Mesenchymal stem cell (in vitro differentiated cells and primary cell): Measurements from ENCODE around the gene LIFR.

Source experiments
- DNase-seq: peaks from one replicate; pipeline ENCODE4 v3.0.0-alpha.2; 2013
- H2AFZ ChIP-seq: one replicate; pipeline ENCODE4 v1.6.1; 2013; ENCODE audit warnings: low read depth, mild to moderate bottlenecking, control low read depth, inconsistent platforms, low read length, moderate library complexity
- H2AK5ac ChIP-seq: 2 replicates; pipeline ENCODE4 v1.6.1; 2013; ENCODE audit warnings: low read length, moderate library complexity, mild to moderate bottlenecking, inconsistent platforms; ENCODE audit not compliant: severe bottlenecking
- H2BK120ac ChIP-seq: one replicate; pipeline ENCODE4 v1.6.1; 2013; ENCODE audit warnings: low read depth, mild to moderate bottlenecking, inconsistent platforms, low read length, moderate library complexity
- H2BK12ac ChIP-seq, 2 experiments: one replicate each; pipeline ENCODE4 v1.6.1; 2013; ENCODE audit warnings: inconsistent platforms in 2 of 2, low read length in 2 of 2, mild to moderate bottlenecking in 2 of 2, moderate library complexity in 2 of 2, control low read depth in 1 of 2
- H2BK15ac ChIP-seq: one replicate; pipeline ENCODE4 v1.6.1; 2013; ENCODE audit warnings: mild to moderate bottlenecking, low read depth, inconsistent platforms; ENCODE audit not compliant: poor library complexity, severe bottlenecking
- H2BK5ac ChIP-seq: 2 replicates; pipeline ENCODE4 v1.6.1; 2013; ENCODE audit warnings: low read depth, mild to moderate bottlenecking, low read length, control low read depth, inconsistent platforms; ENCODE audit not compliant: poor library complexity, severe bottlenecking
- H3K14ac ChIP-seq, 2 experiments: one replicate each; pipeline ENCODE4 v1.6.1; 2013; ENCODE audit warnings: inconsistent platforms in 2 of 2, low read length in 2 of 2, control low read depth in 1 of 2, mild to moderate bottlenecking in 1 of 2, moderate library complexity in 1 of 2
- H3K18ac ChIP-seq, 2 experiments: one replicate each; pipeline ENCODE4 v1.6.1; 2013; ENCODE audit warnings: inconsistent platforms in 2 of 2, low read length in 2 of 2, control low read depth in 1 of 2, low read depth in 1 of 2, mild to moderate bottlenecking in 1 of 2
- H3K23ac ChIP-seq, 2 experiments: one replicate each; pipeline ENCODE4 v1.6.1; 2013; ENCODE audit warnings: inconsistent platforms in 2 of 2, low read length in 2 of 2, mild to moderate bottlenecking in 2 of 2, moderate library complexity in 2 of 2, control low read depth in 1 of 2
- H3K27ac ChIP-seq: 2 replicates; pipeline ENCODE4 v1.5.1; 2013; ENCODE audit warnings: mild to moderate bottlenecking, moderate library complexity, low read length, control low read depth, inconsistent platforms; ENCODE audit not compliant: poor library complexity, severe bottlenecking
- H3K27me3 ChIP-seq, 2 experiments: 2 replicates each; pipeline versions ENCODE4 v1.6.1 to v1.7.0; 2013; ENCODE audit warnings: low read length in 2 of 2, mild to moderate bottlenecking in 2 of 2, moderate library complexity in 2 of 2, control low read depth in 1 of 2, inconsistent platforms in 1 of 2; ENCODE audit not compliant: control insufficient read depth in 1 of 2, insufficient read depth in 1 of 2
- H3K36me3 ChIP-seq, 2 experiments: 2 replicates each; pipeline versions ENCODE4 v1.6.1 to v1.7.0; 2013; ENCODE audit warnings: low read length in 2 of 2, control low read depth in 1 of 2, inconsistent platforms in 1 of 2, low read depth in 1 of 2, mild to moderate bottlenecking in 1 of 2; ENCODE audit not compliant: insufficient read depth in 2 of 2, control insufficient read depth in 1 of 2
- H3K4ac ChIP-seq, 2 experiments: one replicate each; pipeline ENCODE4 v1.6.1; 2013; ENCODE audit warnings: inconsistent platforms in 2 of 2, low read length in 2 of 2, mild to moderate bottlenecking in 2 of 2, moderate library complexity in 2 of 2, control low read depth in 1 of 2, low read depth in 1 of 2
- H3K4me1 ChIP-seq: 2 replicates; pipeline ENCODE4 v1.6.1; 2013; ENCODE audit warnings: low read depth, low read length, control low read depth; ENCODE audit not compliant: control insufficient read depth, insufficient read depth
- H3K4me2 ChIP-seq: 2 replicates; pipeline ENCODE4 v1.6.1; 2013; ENCODE audit warnings: low read length, mild to moderate bottlenecking, inconsistent platforms; ENCODE audit not compliant: poor library complexity, severe bottlenecking
- H3K4me3 ChIP-seq, 2 experiments: 2 replicates each; pipeline versions ENCODE4 v1.5.1 to v1.7.0; 2013; ENCODE audit warnings: low read length in 2 of 2, mild to moderate bottlenecking in 2 of 2, control low read depth in 1 of 2, low read depth in 1 of 2; ENCODE audit not compliant: insufficient read depth in 1 of 2
- H3K79me1 ChIP-seq: replicated peaks from 2 replicates; pipeline ENCODE4 v1.6.1; 2013; ENCODE audit warnings: mild to moderate bottlenecking, control low read depth, low read length, inconsistent platforms; ENCODE audit not compliant: poor library complexity, severe bottlenecking
- H3K9ac ChIP-seq: 2 replicates; pipeline ENCODE4 v1.7.0; 2013; ENCODE audit warnings: mild to moderate bottlenecking, low read length, moderate library complexity
- H3K9me3 ChIP-seq: 2 replicates; pipeline ENCODE4 v1.7.0; 2013; ENCODE audit warnings: mild to moderate bottlenecking, low read length; ENCODE audit not compliant: control insufficient read depth
- H4K8ac ChIP-seq: one replicate; pipeline ENCODE4 v1.6.1; 2013; ENCODE audit warnings: inconsistent platforms, mild to moderate bottlenecking, low read length, moderate library complexity
- H4K91ac ChIP-seq: one replicate; pipeline ENCODE4 v1.6.1; 2013; ENCODE audit warnings: mild to moderate bottlenecking, low read length, inconsistent platforms
- WGBS: methylation state at CpG from one replicate; pipeline ENCODE4 v1.1.7; 2013; ENCODE audit warnings: mixed read lengths; 5-methylcytosine and 5-hydroxymethylcytosine counted together

Gene LIFR

DNA sequence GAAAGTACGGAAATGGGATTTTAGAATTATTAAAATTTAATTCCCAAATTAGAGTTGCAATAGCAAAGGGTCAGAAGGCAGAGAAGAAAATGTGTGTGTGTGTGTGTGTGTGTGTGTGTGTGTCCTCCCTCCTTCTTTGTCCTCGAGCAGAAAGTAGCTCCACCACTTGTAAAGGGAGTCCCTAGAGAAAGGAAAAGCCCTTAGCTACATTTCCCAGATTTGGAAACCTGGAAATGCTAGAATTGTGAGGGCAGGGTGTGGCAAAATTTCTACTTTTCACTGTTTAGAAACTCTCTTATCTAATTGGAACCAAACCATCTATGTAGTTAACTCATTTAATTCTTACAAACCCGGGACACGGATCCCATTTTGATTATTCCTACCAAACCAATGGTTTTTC is 33.2 kb upstream of the LIFR start:
- H2AFZ ChIP-seq, result no peak overlapping the region
- no peaks in the 10 kb centered on the region for H3K9me3 ChIP-seq
- no peaks in the 10 kb centered on the region for H3K4me1 ChIP-seq
- H2BK12ac ChIP-seq, result no peak overlapping the region
- H3K4me3 ChIP-seq, result no peak overlapping the region
- peaks cover 0 to 4% of the 10 kb centered on the region in 2 experiments for H3K27me3 ChIP-seq
- H3K18ac ChIP-seq, result no peak overlapping the region
- H2BK15ac ChIP-seq, result no peak overlapping the region
- no peak overlapping the region for H3K27ac ChIP-seq
- H2BK5ac ChIP-seq, result no peak overlapping the region
- no peak overlapping the region for H4K91ac ChIP-seq
- no peak for DNase-seq
- no peak overlapping the region for H4K8ac ChIP-seq
- no peaks in the 10 kb centered on the region for H3K36me3 ChIP-seq
- no peak overlapping the region for H2AK5ac ChIP-seq
- H3K4me2 ChIP-seq, result no peak overlapping the region
- H2BK120ac ChIP-seq, result no peak overlapping the region
- 100% methylated on average over 1 of the region's 4 CpGs for WGBS
- H3K23ac ChIP-seq, result no peak overlapping the region
- no peak overlapping the region for H3K4ac ChIP-seq
- no peak overlapping the region for H3K14ac ChIP-seq
- no peak overlapping the region for H3K9ac ChIP-seq
- H3K79me1 ChIP-seq, result no peaks in the 10 kb centered on the region

DNA sequence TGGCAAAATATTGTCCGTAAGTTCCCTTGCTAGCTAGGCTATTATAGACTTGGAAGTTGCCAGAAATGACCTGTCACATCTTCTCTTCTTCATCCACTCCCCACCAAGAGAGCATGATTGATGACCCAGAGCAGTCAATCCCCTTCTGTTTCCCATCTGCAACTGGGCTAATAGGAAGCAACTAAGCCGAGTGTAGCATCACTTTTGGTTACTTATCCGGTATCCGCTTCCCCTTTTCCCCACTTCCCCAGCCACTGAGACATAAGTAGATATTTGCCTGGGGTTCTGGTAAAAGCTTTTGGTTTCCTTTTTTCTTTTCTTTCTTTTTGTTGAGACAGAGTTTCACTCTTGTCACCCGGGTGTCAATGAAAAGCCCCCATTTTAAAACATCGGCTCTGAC is 29.4 kb upstream of the LIFR start:
- H3K23ac ChIP-seq, result no peak overlapping the region
- no peak overlapping the region for H2BK12ac ChIP-seq
- WGBS, result 96% methylated on average over 3 of the region's 6 CpGs
- no peaks in the 10 kb centered on the region for H3K36me3 ChIP-seq
- peaks cover 10 to 16% of the 10 kb centered on the region in 2 experiments for H3K27me3 ChIP-seq
- no peak overlapping the region for H3K18ac ChIP-seq
- no peak overlapping the region for H3K27ac ChIP-seq
- no peaks in the 10 kb centered on the region for H3K79me1 ChIP-seq
- no peak overlapping the region for H2AFZ ChIP-seq
- H2BK120ac ChIP-seq, result no peak overlapping the region
- H3K4ac ChIP-seq, result no peak overlapping the region
- no peak overlapping the region for H3K4me2 ChIP-seq
- H2BK5ac ChIP-seq, result no peak overlapping the region
- H3K9ac ChIP-seq, result no peak overlapping the region
- no peak overlapping the region for H2AK5ac ChIP-seq
- no peak overlapping the region for H4K8ac ChIP-seq
- no peak overlapping the region for H2BK15ac ChIP-seq
- no peaks in the 10 kb centered on the region for H3K9me3 ChIP-seq
- DNase-seq, result no peak
- no peak overlapping the region for H3K14ac ChIP-seq
- no peak overlapping the region for H4K91ac ChIP-seq
- H3K4me1 ChIP-seq, result no peaks in the 10 kb centered on the region
- H3K4me3 ChIP-seq, result no peak overlapping the region

- H2BK12ac ChIP-seq, result no peak overlapping the region
- no peak overlapping the region for H3K23ac ChIP-seq
- H3K36me3 ChIP-seq, result no peaks in the 10 kb centered on the region
- no peak overlapping the region for H4K8ac ChIP-seq
- H2BK15ac ChIP-seq, result no peak overlapping the region
- peaks cover 18 to 25% of the 10 kb centered on the region in 2 experiments for H3K27me3 ChIP-seq
- H3K9me3 ChIP-seq, result no peaks in the 10 kb centered on the region
- no peaks in the 10 kb centered on the region for H3K79me1 ChIP-seq
- H3K4ac ChIP-seq, result no peak overlapping the region
- no CpG with 5 or more reads among the region's 1 CpG for WGBS
- H3K4me1 ChIP-seq, result no peaks in the 10 kb centered on the region
- no peak overlapping the region for H2BK5ac ChIP-seq
- H3K4me2 ChIP-seq, result no peak overlapping the region
- H3K4me3 ChIP-seq, result no peak overlapping the region
- no peak overlapping the region for H2AK5ac ChIP-seq
- no peak overlapping the region for H3K9ac ChIP-seq
- DNase-seq, result no peak
- H3K18ac ChIP-seq, result no peak overlapping the region
- H3K14ac ChIP-seq, result no peak overlapping the region
- H2BK120ac ChIP-seq, result no peak overlapping the region
- no peak overlapping the region for H3K27ac ChIP-seq
- H2AFZ ChIP-seq, result no peak overlapping the region
- no peak overlapping the region for H4K91ac ChIP-seq
Measured at GRCh38 chr5:38583500-38583899, 27.1 kb upstream of the LIFR start.

DNA sequence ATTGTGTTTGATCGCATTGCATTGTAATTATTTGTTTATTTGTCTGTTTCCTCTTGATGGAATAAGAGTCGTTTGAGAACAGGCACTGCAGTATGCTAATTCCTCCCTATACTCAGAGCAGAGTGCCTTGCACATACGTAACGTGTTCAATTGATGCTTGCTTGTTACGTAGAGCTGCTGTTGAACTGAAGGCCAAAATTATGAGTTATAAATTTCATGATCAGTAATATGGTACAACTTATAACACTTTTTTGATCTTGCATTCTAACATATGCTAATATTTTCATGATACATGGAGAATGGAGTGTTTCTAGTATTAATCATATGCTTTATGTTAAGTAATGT is 26.5 kb upstream of the LIFR start:
- H3K4me1 ChIP-seq, result no peaks in the 10 kb centered on the region
- H3K36me3 ChIP-seq, result no peaks in the 10 kb centered on the region
- no peaks in the 10 kb centered on the region for H3K9me3 ChIP-seq
- no peak overlapping the region for H3K4me3 ChIP-seq
- no peak overlapping the region for H3K27ac ChIP-seq
- H3K14ac ChIP-seq, result no peak overlapping the region
- H3K9ac ChIP-seq, result no peak overlapping the region
- DNase-seq, result no peak
- no peak overlapping the region for H3K4me2 ChIP-seq
- H2BK120ac ChIP-seq, result no peak overlapping the region
- H2BK5ac ChIP-seq, result no peak overlapping the region
- no peak overlapping the region for H2AFZ ChIP-seq
- peaks cover 18 to 25% of the 10 kb centered on the region in 2 experiments for H3K27me3 ChIP-seq
- no peak overlapping the region for H2AK5ac ChIP-seq
- H4K91ac ChIP-seq, result no peak overlapping the region
- no peak overlapping the region for H2BK15ac ChIP-seq
- H4K8ac ChIP-seq, result no peak overlapping the region
- no peak overlapping the region for H3K18ac ChIP-seq
- WGBS, result 64% methylated on average over 2 of the region's 5 CpGs
- H3K4ac ChIP-seq, result no peak overlapping the region
- no peak overlapping the region for H2BK12ac ChIP-seq
- no peak overlapping the region for H3K23ac ChIP-seq
- no peaks in the 10 kb centered on the region for H3K79me1 ChIP-seq
